Stimulated activated naive CD8-positive, alpha-beta T cell treated with anti-CD3 and anti-CD28 coated beads, Interleukin-15, Interleukin-2, amounts not matched to agents 100 ng/mL and 50 ng/mL, for 24 hours (primary cell): ENCODE results near the gene ISCA1.

Experiments
- H3K27ac Mint-ChIP-seq: one replicate; pipeline ENCODE4 v1.8.0; 2021; ENCODE audit warnings: mild to moderate bottlenecking, mixed read lengths
- H3K27me3 Mint-ChIP-seq: one replicate; pipeline ENCODE4 v1.8.0; 2021; ENCODE audit warnings: mixed read lengths
- H3K36me3 Mint-ChIP-seq: one replicate; pipeline ENCODE4 v1.8.0; 2021; ENCODE audit warnings: low read depth, mixed read lengths
- H3K4me1 Mint-ChIP-seq: one replicate; pipeline ENCODE4 v1.8.0; 2021; ENCODE audit warnings: low read depth, mixed read lengths
- H3K4me3 Mint-ChIP-seq: one replicate; pipeline ENCODE4 v1.8.0; 2021; ENCODE audit warnings: mild to moderate bottlenecking, mixed read lengths
- H3K9me3 Mint-ChIP-seq: one replicate; pipeline ENCODE4 v1.8.0; 2021; ENCODE audit warnings: mixed read lengths

Gene ISCA1

GRCh38 chr9:86219606-86220005, 62.7 kb downstream of the ISCA1 start:
- H3K36me3 Mint-ChIP-seq: no peaks in the 10 kb centered on the region
- H3K4me1 Mint-ChIP-seq: no peaks in the 10 kb centered on the region
- no peak overlapping the region for H3K4me3 Mint-ChIP-seq
- no peaks in the 10 kb centered on the region for H3K27me3 Mint-ChIP-seq
- H3K9me3 Mint-ChIP-seq: no peaks in the 10 kb centered on the region
- H3K27ac Mint-ChIP-seq: no peak overlapping the region

- Mint-ChIP-seq H3K4me3 (no peak overlapping the region), H3K27ac (no peak overlapping the region), H3K27me3 (no peaks in the 10 kb centered on the region), H3K36me3 (no peaks in the 10 kb centered on the region), H3K9me3 (no peaks in the 10 kb centered on the region), H3K4me1 (no peaks in the 10 kb centered on the region)
Observed at GRCh38 chr9:86217076-86217755, 65.1 kb downstream of the ISCA1 start.
